GM12878 (cell line): Measurements from ENCODE around the gene CDH16. TPM values are rescaled to one million over a fixed set of nuclear protein-coding genes. Genes with fewer than 3 reads are reported as not detected.

Source experiments
- ATAC-seq: fragments of 200-7000 bp; cut with Tn5 transposase; 3 replicates; pipeline ENCODE4 v1.9.1; 2020; ENCODE audit warnings: mild to moderate bottlenecking, moderate library complexity
- Bru-seq: library from RNA; stranded (reverse); fragments of 400-500 nt; gene quantifications from one replicate; lab custom pipeline; 2021; lab: Mats Ljungman, UMichigan
- BruChase-seq, 2 experiments: library from RNA; stranded (reverse); fragments of 400-500 nt; gene quantifications; one replicate each; lab custom pipeline; 2021; lab: Mats Ljungman, UMichigan
- BruUV-seq: library from RNA; stranded (reverse); fragments of 400-500 nt; replicated peaks from 2 replicates; lab custom pipeline; 2021; lab: Mats Ljungman, UMichigan
- CTCF ChIA-PET: fragments of 300-600 bp; sonication (Branson Sonifier 250); formaldehyde crosslinking; extraction: SDS; loops from one replicate; lab custom pipeline; 2021; ENCODE audit warnings: inconsistent platforms; lab: Yijun Ruan, JAX
- POLR2A ChIA-PET: fragments of 350-600 bp; formaldehyde crosslinking; extraction: SDS; loops from one replicate; lab custom pipeline; 2021; ENCODE audit warnings: inconsistent platforms; lab: Charles Lee
- RAD21 ChIA-PET: fragments of 300-600 bp; sonication (Branson Sonifier 250); formaldehyde crosslinking; loops from one replicate; lab custom pipeline; 2023; ENCODE audit warnings: antibody characterized with exemption; ENCODE audit not compliant: unreplicated experiment; lab: Charles Lee
- SMC1A ChIA-PET: fragments of 300-600 bp; sonication (Branson Sonifier 250); formaldehyde crosslinking; loops from one replicate; lab custom pipeline; 2023; ENCODE audit not compliant: unreplicated experiment, uncharacterized antibody; lab: Charles Lee
- DNase-seq: peaks from one replicate; pipeline ENCODE4 v3.0.0-alpha.2; 2011; ENCODE audit warnings: low read depth, low spot score
- FAIRE-seq: peaks from 3 replicates; lab custom pipeline; 2011; peaks lifted over from hg19 to GRCh38; lab: Jason Lieb, UNC
- H2AFZ ChIP-seq: 2 replicates; pipeline ENCODE4 v1.6.0; 2011; ENCODE audit warnings: low read depth, low read length, control low read depth; ENCODE audit not compliant: control insufficient read depth
- H3K27ac ChIP-seq: 2 replicates; pipeline ENCODE4 v1.5.1; 2011; ENCODE audit warnings: control low read depth; ENCODE audit not compliant: control insufficient read depth, insufficient read depth
- H3K27me3 ChIP-seq, 2 experiments: replicated peaks in 1 of 2; 2 replicates each; pipeline versions ENCODE4 v1.6.0 to v1.6.1; 2011; ENCODE audit warnings: low read length in 1 of 2; ENCODE audit not compliant: control insufficient read depth in 2 of 2, insufficient read depth in 2 of 2
- H3K36me3 ChIP-seq, 2 experiments: 2 replicates each; pipeline ENCODE4 v1.5.1; 2011; ENCODE audit warnings: low read length in 1 of 2; ENCODE audit not compliant: control insufficient read depth in 2 of 2, insufficient read depth in 2 of 2
- H3K4me1 ChIP-seq: 2 replicates; pipeline ENCODE4 v1.6.1; 2011; ENCODE audit warnings: mild to moderate bottlenecking, low read length, moderate library complexity, mixed read lengths; ENCODE audit not compliant: control insufficient read depth, insufficient read depth
- H3K4me2 ChIP-seq: 2 replicates; pipeline ENCODE4 v1.6.0; 2011; ENCODE audit warnings: control low read depth; ENCODE audit not compliant: control insufficient read depth, insufficient read depth
- H3K4me3 ChIP-seq: fragments of 200-600 bp; sonication (generic); 2 replicates; pipeline ENCODE4 v1.5.1; 2016
- H3K79me2 ChIP-seq: 2 replicates; pipeline ENCODE4 v1.6.0; 2011; ENCODE audit warnings: low read length; ENCODE audit not compliant: control insufficient read depth, insufficient read depth
- H3K9ac ChIP-seq: 2 replicates; pipeline ENCODE4 v1.8.0; 2011; ENCODE audit warnings: low read length, control low read depth, mixed read lengths; ENCODE audit not compliant: control insufficient read depth, insufficient read depth
- H3K9me3 ChIP-seq: replicated peaks from 3 replicates; pipeline ENCODE4 v1.5.1; 2011; ENCODE audit warnings: mild to moderate bottlenecking, low read length; ENCODE audit not compliant: control insufficient read depth, insufficient read depth
- H4K20me1 ChIP-seq: 2 replicates; pipeline ENCODE4 v1.6.0; 2011; ENCODE audit not compliant: control insufficient read depth, insufficient read depth
- CREM ChIP-seq: IDR thresholded peaks from 2 replicates; pipeline ENCODE4 v1.6.1; 2014; ENCODE audit warnings: antibody characterized with exemption, low read depth
- NFIC ChIP-seq: IDR thresholded peaks from 2 replicates; pipeline ENCODE4 v1.6.1; 2012; ENCODE audit warnings: low read depth, mild to moderate bottlenecking, inconsistent platforms, low read length, moderate library complexity
- TAF1 ChIP-seq: IDR thresholded peaks from 2 replicates; pipeline ENCODE4 v1.6.1; 2011; ENCODE audit warnings: mild to moderate bottlenecking, low read depth, low read length, borderline replicate concordance
- WGBS: methylation state at CpG from one replicate; pipeline ENCODE4 v1.1.6; 2016; ENCODE audit warnings: low lambda C conversion rate; ENCODE audit not compliant: insufficient replicate concordance, insufficient coverage; ENCODE audit errors: missing lambda C conversion rate; 5-methylcytosine and 5-hydroxymethylcytosine counted together
- in situ Hi-C: fragments of 300-500 bp; cut with MboI; formaldehyde crosslinking; loops from 9 replicates; pipeline ENCODE4 v1.14.3; 2018; ENCODE audit warnings: mixed read lengths
- intact Hi-C: fragments of 100-400 bp; cut with micrococcal nuclease; formaldehyde crosslinking; loops from one replicate; pipeline ENCODE4 v1.14.2; 2022; ENCODE audit not compliant: unreplicated experiment
- long read RNA-seq, 2 experiments: library from polyadenylated mRNA; unstranded; transcript quantifications; one replicate each; pipeline ENCODE4 v2.0.0, GENCODE V29; 2019 to 2020
- polyA minus RNA-seq, 3 experiments: library from RNA; depleted of rRNA, polyadenylated mRNA; stranded (reverse); fragments of >200 nt; gene quantifications; 2 replicates each; pipeline ENCODE4 v1.2.3, GENCODE V29; 2011
- polyA plus RNA-seq, 11 experiments: library from polyadenylated mRNA; depleted of rRNA in 4 of 11; unstranded in 6 of 11; stranded (reverse) in 5 of 11; fragments of >200 nt; fragmentation: Nextera tagmentation in 4 of 11; fragmentation: Illumina TruSeq in 1 of 11; extraction: Ambion mirVana in 4 of 11; extraction: Trizol in 1 of 11; gene quantifications; 1 replicate in 1 of 11; 2 replicates in 10 of 11; pipeline versions ENCODE4 v1.2.1 to v1.2.3, GENCODE V29; 2011 to 2016; ENCODE audit warnings: inconsistent platforms in 2 of 11, missing spikeins in 2 of 11, low read depth in 1 of 11
- total RNA-seq, 4 experiments: library from RNA; depleted of rRNA in 3 of 4; stranded (reverse); fragments of >200 nt in 3 of 4; fragmentation: Illumina TruSeq in 1 of 4; extraction: Trizol in 1 of 4; gene quantifications; 2 replicates each; pipeline versions ENCODE4 v1.2.1 to v1.2.3, GENCODE V29; 2013 to 2021

The CDH16 gene, protein sequence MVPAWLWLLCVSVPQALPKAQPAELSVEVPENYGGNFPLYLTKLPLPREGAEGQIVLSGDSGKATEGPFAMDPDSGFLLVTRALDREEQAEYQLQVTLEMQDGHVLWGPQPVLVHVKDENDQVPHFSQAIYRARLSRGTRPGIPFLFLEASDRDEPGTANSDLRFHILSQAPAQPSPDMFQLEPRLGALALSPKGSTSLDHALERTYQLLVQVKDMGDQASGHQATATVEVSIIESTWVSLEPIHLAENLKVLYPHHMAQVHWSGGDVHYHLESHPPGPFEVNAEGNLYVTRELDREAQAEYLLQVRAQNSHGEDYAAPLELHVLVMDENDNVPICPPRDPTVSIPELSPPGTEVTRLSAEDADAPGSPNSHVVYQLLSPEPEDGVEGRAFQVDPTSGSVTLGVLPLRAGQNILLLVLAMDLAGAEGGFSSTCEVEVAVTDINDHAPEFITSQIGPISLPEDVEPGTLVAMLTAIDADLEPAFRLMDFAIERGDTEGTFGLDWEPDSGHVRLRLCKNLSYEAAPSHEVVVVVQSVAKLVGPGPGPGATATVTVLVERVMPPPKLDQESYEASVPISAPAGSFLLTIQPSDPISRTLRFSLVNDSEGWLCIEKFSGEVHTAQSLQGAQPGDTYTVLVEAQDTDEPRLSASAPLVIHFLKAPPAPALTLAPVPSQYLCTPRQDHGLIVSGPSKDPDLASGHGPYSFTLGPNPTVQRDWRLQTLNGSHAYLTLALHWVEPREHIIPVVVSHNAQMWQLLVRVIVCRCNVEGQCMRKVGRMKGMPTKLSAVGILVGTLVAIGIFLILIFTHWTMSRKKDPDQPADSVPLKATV
- not detected in 2 replicates for total RNA-seq (2013; cell fraction: nucleolus; rRNA removed)
- total RNA-seq (2014; rRNA removed) (not detected in 2 replicates), total RNA-seq (2014; rRNA removed; fragmentation: Illumina TruSeq; extraction: Trizol) (not detected in 2 replicates), total RNA-seq (2021) (not detected in 2 replicates), polyA plus RNA-seq (2011; rRNA removed) (0.05 TPM in 1 of 2 replicates, not detected in the other), polyA plus RNA-seq (2014; fragmentation: Illumina TruSeq; extraction: Trizol) (not detected in 2 replicates), polyA plus RNA-seq (2014; fragmentation: Nextera tagmentation; extraction: Ambion mirVana) (not detected), polyA plus RNA-seq (2014; rRNA removed) (not detected in 2 replicates), polyA plus RNA-seq (2016; fragmentation: Nextera tagmentation; extraction: Ambion mirVana) (not detected), polyA minus RNA-seq (2011; rRNA and poly(A)+ RNA removed) (1.2 TPM in 1 of 2 replicates, not detected in the other), Bru-seq, nascent RNA (percentile 7 among the genes with signal in this experiment), BruChase-seq, experiment 1, labeled RNA remaining after a 6-hour chase (percentile 12 among the genes with signal in this experiment), BruChase-seq, experiment 2, labeled RNA remaining after a 2-hour chase (not detected)
- not detected for polyA plus RNA-seq (2011; ENCODE audit: low read depth)
- 0.04 and 0.05 TPM in 2 replicates for polyA plus RNA-seq (2011; cell fraction: cytosol; rRNA removed)
- 0.18 and 0.28 TPM in 2 replicates for polyA plus RNA-seq (2011; cell fraction: nucleus; rRNA removed)
- polyA plus RNA-seq (2012), result not detected in 2 replicates
- not detected in 2 replicates for polyA minus RNA-seq (2011; cell fraction: cytosol; rRNA and poly(A)+ RNA removed)
- polyA minus RNA-seq (2011; cell fraction: nucleus; rRNA and poly(A)+ RNA removed), result not detected in 2 replicates
- long read RNA-seq, experiment 1, result 0 reads
- long read RNA-seq, experiment 2, result 0 reads

GRCh38 chr16:66918803-66919568, at the start of gene CDH16:
TSS of gene CDH16 (minus strand) at chr16:66918885. CDS start at chr16:66918065, 820 bp downstream.
- TF ChIP-seq CREM (no peak), NFIC (no peak), TAF1 (no peak)
- no TSS peak for BruUV-seq
- Histone ChIP-seq H3K9ac (no peak within 1 kb of the TSS), H3K9me3 (no peaks in the 10 kb centered on the region), H3K4me3 (no peak within 1 kb of the TSS), H3K27me3 (peaks cover 0 to 3% of the 10 kb centered on the region in 2 experiments; a peak in 2 of 4 replicates), H4K20me1 (no peaks in the 10 kb centered on the region), H2AFZ (no peak within 1 kb of the TSS), H3K79me2 (no peaks in the 10 kb centered on the region), H3K27ac (no peak within 1 kb of the TSS), H3K4me1 (no peaks in the 10 kb centered on the region), H3K36me3 (no peaks in the 10 kb centered on the region), H3K4me2 (no peak within 1 kb of the TSS)
- ChIA-PET CTCF (interaction anchor here (0.6 to 1.6 kb wide), 4 partner anchors 12 to 35 kb away, joined by 3 to 5 read pairs (median 4); no protein-coding TSS in a partner anchor), SMC1A (interaction anchor here (1.7 kb wide), 1 partner anchor 21 kb away, joined by 3 read pairs; no protein-coding TSS in a partner anchor), POLR2A (interaction anchor here (0.8 kb wide), 1 partner anchor 12 kb away, joined by 3 read pairs; no protein-coding TSS in a partner anchor), RAD21 (interaction anchor here (0.8 to 1.1 kb wide), 2 partner anchors 9 to 24 kb away, joined by 3 to 4 read pairs; no protein-coding TSS in a partner anchor)
- ATAC-seq (no peak), FAIRE-seq (no peak), DNase-seq (no peak)
- WGBS, result 18% methylated on average over 6 of the region's 7 CpGs
- intact Hi-C loops (no loop called here), in situ Hi-C loops (no loop called here)
